AG09309 (cell line): ENCODE data around the gene INPP5A.

Source experiments
- DNase-seq: peaks from one replicate; pipeline ENCODE4 v3.0.0-alpha.2; 2010; ENCODE audit warnings: low read depth
- H3K4me3 ChIP-seq: 2 replicates; pipeline ENCODE4 v1.5.1; 2011; ENCODE audit warnings: mild to moderate bottlenecking, low read depth, low read length, moderate library complexity; ENCODE audit not compliant: control insufficient read depth
- TF ChIP-seq, protein P1 (sequence below): IDR thresholded peaks from 2 replicates; pipeline ENCODE4 v1.5.1; 2011; ENCODE audit warnings: mild to moderate bottlenecking, low read depth, low read length, inconsistent platforms; ENCODE audit not compliant: insufficient read depth, control insufficient read depth; ENCODE audit errors: missing control alignments

Gene INPP5A

DNA sequence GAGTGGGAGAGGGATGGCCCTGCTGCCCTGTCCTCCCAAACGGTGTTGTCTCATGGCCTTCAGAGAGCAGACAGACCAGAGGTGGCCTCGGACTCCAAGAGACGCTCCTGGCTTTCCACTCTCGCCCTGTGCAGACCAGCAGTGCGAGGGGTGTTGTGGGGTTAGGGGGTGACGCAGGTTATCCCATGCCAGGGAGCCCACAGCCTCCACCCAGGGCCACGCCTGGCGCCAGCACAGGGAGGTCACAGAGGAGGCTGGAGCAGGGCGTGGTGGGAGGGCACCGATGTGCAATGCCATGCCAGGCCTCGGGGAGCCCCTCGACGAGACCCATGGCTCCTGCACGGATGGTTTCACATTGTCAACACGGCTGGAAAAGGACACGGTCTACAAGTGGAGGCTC, 52.1 kb downstream of the INPP5A start:
- no peak overlapping the region for H3K4me3 ChIP-seq
- no peak for DNase-seq
- TF ChIP-seq, protein P1, sequence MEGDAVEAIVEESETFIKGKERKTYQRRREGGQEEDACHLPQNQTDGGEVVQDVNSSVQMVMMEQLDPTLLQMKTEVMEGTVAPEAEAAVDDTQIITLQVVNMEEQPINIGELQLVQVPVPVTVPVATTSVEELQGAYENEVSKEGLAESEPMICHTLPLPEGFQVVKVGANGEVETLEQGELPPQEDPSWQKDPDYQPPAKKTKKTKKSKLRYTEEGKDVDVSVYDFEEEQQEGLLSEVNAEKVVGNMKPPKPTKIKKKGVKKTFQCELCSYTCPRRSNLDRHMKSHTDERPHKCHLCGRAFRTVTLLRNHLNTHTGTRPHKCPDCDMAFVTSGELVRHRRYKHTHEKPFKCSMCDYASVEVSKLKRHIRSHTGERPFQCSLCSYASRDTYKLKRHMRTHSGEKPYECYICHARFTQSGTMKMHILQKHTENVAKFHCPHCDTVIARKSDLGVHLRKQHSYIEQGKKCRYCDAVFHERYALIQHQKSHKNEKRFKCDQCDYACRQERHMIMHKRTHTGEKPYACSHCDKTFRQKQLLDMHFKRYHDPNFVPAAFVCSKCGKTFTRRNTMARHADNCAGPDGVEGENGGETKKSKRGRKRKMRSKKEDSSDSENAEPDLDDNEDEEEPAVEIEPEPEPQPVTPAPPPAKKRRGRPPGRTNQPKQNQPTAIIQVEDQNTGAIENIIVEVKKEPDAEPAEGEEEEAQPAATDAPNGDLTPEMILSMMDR: no peak

DNA sequence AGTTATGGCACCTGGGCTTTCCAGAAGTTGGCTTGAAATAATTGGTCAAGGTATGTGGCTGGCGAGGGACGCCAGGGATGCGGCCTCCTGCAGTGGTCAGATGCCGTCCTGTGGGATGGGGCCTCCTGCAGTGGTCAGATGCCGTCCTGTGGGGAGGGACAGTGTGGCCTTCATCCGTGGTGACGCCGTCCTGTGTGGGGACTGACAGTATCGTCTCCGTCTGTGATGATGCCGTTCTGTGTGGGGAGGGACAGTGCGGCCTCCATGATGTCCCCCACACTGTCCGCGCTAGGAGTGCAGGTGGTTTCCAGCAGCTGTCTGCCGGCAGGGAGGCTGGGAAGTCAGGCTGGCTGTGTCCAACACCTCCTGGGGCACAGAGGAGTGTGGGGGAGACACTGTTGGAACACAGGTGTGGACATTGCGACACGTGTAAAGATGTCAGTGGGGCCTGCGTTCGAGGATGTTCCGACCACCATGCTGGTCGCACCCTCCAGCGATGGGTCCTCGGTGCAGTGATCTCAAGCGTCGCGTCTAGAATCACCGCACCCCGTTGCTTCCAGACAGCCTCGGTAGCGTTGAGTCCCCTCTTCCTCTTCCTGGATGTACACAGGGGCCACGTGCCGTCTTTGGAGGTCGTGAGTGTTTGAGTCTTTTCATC, 52.6 kb downstream of the INPP5A start:
- no peak overlapping the region for H3K4me3 ChIP-seq
- TF ChIP-seq, protein P1: no peak
- DNase-seq: no peak

DNA sequence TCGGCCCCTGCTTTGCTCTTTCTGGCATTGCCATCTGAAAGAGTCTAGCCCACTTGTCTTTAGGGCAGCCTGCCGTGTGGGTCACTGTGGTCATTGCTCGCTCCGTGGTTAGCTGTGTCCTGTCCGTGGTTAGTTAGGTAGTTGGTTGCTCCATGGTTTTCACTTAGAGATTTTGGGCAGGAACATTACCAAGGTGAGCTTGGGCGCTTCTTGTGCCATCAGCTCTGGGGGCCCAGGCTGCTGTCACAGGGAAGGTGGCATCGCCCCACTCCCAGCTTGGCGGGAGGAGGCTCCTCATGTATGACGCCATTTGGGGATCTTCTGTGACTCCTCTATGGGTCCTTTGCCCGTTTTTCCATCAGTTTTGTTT, 53.1 kb downstream of the INPP5A start:
- no peak for DNase-seq
- TF ChIP-seq, protein P1: no peak
- no peak overlapping the region for H3K4me3 ChIP-seq

DNA sequence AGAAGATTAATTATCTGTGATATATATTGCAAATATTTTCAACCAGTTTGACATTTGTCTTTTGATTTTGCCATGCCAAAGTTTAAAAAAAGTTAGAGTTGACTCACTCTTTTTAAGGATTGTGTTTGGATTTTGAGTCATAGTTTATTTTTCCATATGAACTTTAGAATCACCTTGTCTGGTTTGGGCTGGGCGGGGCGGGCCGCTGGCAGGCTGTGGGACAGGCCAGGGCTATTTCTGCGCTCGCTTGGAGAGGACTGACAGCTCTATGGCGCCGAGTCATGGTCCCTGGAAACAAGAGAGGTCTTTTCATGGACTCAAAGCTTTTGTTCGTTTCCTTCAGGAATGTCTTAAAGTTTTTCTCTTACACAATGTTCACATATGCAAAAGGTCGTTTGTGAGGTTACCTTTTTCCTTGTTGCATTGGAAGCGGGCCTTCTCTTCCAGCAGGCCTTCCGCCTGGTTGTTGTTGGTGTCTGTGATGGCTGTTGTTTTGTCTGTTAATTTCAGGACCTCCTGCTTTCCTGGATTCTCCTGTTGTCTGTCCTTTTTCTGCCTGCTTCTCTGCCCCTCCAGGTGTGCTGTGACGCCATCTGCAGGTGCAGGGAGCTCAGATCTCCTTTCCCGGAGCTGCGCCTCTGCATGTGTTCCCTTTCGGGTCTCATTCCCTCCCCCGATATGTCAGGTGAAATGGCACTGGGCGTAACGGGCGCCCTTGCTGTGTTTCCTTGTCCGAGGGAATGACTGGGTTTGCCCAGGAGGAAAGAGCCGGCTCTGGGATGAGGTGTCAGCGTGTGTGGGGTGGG, 53.8 kb downstream of the INPP5A start:
- H3K4me3 ChIP-seq: no peak overlapping the region
- TF ChIP-seq, protein P1: no peak
- DNase-seq: no peak

DNA sequence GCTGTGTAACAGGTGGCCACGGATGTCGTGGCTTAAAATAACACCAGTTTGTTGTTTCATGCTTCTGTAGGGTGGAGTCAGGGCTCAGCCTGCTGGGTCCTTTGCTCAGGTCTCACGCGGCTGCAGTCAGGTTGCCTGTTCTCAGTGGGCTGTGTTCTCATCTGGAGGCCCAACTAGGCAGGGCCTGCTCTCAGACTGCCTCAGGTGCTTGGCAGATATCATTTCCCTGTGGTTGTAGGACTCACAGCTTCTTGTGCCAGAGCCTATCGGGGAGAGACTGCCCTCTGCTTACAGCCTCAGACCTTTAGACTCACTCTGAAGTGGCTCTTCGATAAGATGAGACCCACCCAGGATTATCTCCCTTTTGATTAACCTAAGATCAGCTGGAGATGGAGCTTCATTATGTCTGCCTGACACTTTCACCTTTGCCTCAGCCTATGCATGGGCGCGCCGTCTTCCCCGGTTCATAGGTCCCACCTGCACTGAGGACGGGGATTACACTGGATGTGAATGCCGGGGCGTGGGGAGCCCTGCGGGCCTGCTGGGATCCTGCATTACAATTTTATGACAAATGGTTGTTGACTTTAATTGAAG, 55.3 kb downstream of the INPP5A start:
- H3K4me3 ChIP-seq: no peak overlapping the region
- TF ChIP-seq, protein P1: no peak
- no peak for DNase-seq

DNA sequence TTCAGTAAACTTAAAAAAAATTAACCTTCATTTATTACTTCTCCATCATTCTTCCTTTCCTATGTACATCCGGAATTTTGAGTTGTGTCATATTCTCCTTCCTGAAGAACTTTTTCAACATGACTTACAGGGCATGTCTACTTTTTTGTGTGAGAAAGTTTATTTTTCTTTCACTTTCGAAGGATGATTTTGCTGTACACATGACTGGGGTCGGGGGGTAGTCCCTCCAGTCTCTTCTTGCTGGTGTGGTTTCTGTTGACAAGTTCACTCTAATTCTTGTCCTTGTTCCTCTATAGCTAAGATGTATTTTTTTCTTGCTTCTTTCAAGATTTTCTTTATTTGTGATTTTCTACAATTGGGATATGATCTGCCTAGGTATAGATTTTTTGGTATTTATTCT, 55.8 kb downstream of the INPP5A start:
- TF ChIP-seq, protein P1: no peak
- H3K4me3 ChIP-seq: no peak overlapping the region
- no peak for DNase-seq
